ENCODE data around the gene EREG.
"Not testable (repeated sequence)": the region's sequence is repeated elsewhere in the genome, so short reads cannot be mapped to it uniquely, and the experiment has no call there.

The EREG gene

GRCh38 chr4:74390677-74391076 is 25.7 kb downstream of the EREG start:
- no peak for DNase-seq (ENCODE audit: low read depth in 2 of 2)

- no peak for DNase-seq (ENCODE audit: low read depth in 2 of 2)
Observed at GRCh38 chr4:74391346-74391745, 26.4 kb downstream of the EREG start.

- DNase-seq (ENCODE audit: low read depth in 2 of 2): no peak
Observed at GRCh38 chr4:74391890-74392475, 27.0 kb downstream of the EREG start.

GRCh38 chr4:74394476-74395136 is 29.7 kb downstream of the EREG start:
- DNase-seq (ENCODE audit: low read depth in 2 of 2): no peak

- DNase-seq (ENCODE audit: low read depth in 2 of 2): no peak
Observed at GRCh38 chr4:74395633-74396032, 30.7 kb downstream of the EREG start.

GRCh38 chr4:74397748-74398426 is 32.9 kb downstream of the EREG start:
- DNase-seq (ENCODE audit: low read depth in 2 of 2): no peak

- not testable (repeated sequence) for DNase-seq (ENCODE audit: low read depth in 2 of 2)
Observed at GRCh38 chr4:74398894-74399589, 34.1 kb downstream of the EREG start.

- no peak for DNase-seq (ENCODE audit: low read depth in 2 of 2)
Observed at GRCh38 chr4:74400395-74400794, 35.5 kb downstream of the EREG start.

GRCh38 chr4:74402692-74403456 is 37.9 kb downstream of the EREG start:
- no peak for DNase-seq (ENCODE audit: low read depth in 2 of 2)

- no peak for DNase-seq (ENCODE audit: low read depth in 2 of 2)
Observed at GRCh38 chr4:74407891-74408290, 42.9 kb downstream of the EREG start.

GRCh38 chr4:74408639-74409038 is 43.7 kb downstream of the EREG start:
- DNase-seq (ENCODE audit: low read depth in 2 of 2): no peak

- DNase-seq (ENCODE audit: low read depth in 2 of 2): no peak
Observed at GRCh38 chr4:74410272-74410671, 45.3 kb downstream of the EREG start.

GRCh38 chr4:74412225-74412624 is 47.3 kb downstream of the EREG start:
- no peak for DNase-seq (ENCODE audit: low read depth in 2 of 2)

- DNase-seq (ENCODE audit: low read depth in 2 of 2): no peak
Observed at GRCh38 chr4:74413265-74413664, 48.3 kb downstream of the EREG start.

- DNase-seq (ENCODE audit: low read depth in 2 of 2): no peak
Observed at GRCh38 chr4:74414149-74414809, 49.3 kb downstream of the EREG start.

GRCh38 chr4:74415602-74416300 is 50.8 kb downstream of the EREG start:
- DNase-seq (ENCODE audit: low read depth in 2 of 2): no peak

- no peak for DNase-seq (ENCODE audit: low read depth in 2 of 2)
Observed at GRCh38 chr4:74418063-74418670, 53.2 kb downstream of the EREG start.

- DNase-seq (ENCODE audit: low read depth in 2 of 2): no peak
Observed at GRCh38 chr4:74420863-74421262, 55.9 kb downstream of the EREG start.

GRCh38 chr4:74423104-74423503 is 58.2 kb downstream of the EREG start:
- DNase-seq (ENCODE audit: low read depth in 2 of 2): no peak

GRCh38 chr4:74424111-74424510 is 59.2 kb downstream of the EREG start:
- DNase-seq (ENCODE audit: low read depth in 2 of 2): no peak

All from stimulated activated CD4-positive, alpha-beta T cell treated with anti-CD3 and anti-CD28 coated beads, Interleukin-12 subunit alpha, Interleukin-12 subunit beta, amount 100 ng/mL, for 24 hours (primary cell).